Stomach smooth muscle (tissue), 2 donors: ENCODE measurements around the gene LBR.
"Not testable (repeated sequence)": the region's sequence is repeated elsewhere in the genome, so short reads cannot be mapped to it uniquely, and the experiment has no call there.

Experiments used
- H3K27ac ChIP-seq: one replicate; pipeline ENCODE4 v1.7.0; 2013; ENCODE audit warnings: mild to moderate bottlenecking, low read length, inconsistent platforms
- H3K27me3 ChIP-seq, 2 donors: one replicate each; pipeline ENCODE4 v1.7.0; 2013; ENCODE audit warnings: low read length in 2 of 2; ENCODE audit not compliant: insufficient read depth in 2 of 2, control insufficient read depth in 1 of 2
- H3K36me3 ChIP-seq, 2 donors: one replicate each; pipeline ENCODE4 v1.7.0; 2013; ENCODE audit warnings: low read length in 2 of 2; ENCODE audit not compliant: control insufficient read depth in 2 of 2, insufficient read depth in 2 of 2
- H3K4me1 ChIP-seq: one replicate; pipeline ENCODE4 v1.7.0; 2013; ENCODE audit warnings: low read length; ENCODE audit not compliant: control insufficient read depth, insufficient read depth
- H3K4me3 ChIP-seq, 2 donors: one replicate each; pipeline ENCODE4 v1.7.0; 2013; ENCODE audit warnings: low read length in 2 of 2
- H3K9ac ChIP-seq, 2 donors: one replicate each; pipeline ENCODE4 v1.7.0; 2013; ENCODE audit warnings: low read length in 2 of 2, mild to moderate bottlenecking in 1 of 2
- H3K9me3 ChIP-seq, 2 donors: one replicate each; pipeline ENCODE4 v1.7.0; 2013; ENCODE audit warnings: low read length in 2 of 2; ENCODE audit not compliant: control insufficient read depth in 2 of 2
- donor health status: healthy.
- donor health status: Pancreatic carcinoma.

LBR gene

DNA sequence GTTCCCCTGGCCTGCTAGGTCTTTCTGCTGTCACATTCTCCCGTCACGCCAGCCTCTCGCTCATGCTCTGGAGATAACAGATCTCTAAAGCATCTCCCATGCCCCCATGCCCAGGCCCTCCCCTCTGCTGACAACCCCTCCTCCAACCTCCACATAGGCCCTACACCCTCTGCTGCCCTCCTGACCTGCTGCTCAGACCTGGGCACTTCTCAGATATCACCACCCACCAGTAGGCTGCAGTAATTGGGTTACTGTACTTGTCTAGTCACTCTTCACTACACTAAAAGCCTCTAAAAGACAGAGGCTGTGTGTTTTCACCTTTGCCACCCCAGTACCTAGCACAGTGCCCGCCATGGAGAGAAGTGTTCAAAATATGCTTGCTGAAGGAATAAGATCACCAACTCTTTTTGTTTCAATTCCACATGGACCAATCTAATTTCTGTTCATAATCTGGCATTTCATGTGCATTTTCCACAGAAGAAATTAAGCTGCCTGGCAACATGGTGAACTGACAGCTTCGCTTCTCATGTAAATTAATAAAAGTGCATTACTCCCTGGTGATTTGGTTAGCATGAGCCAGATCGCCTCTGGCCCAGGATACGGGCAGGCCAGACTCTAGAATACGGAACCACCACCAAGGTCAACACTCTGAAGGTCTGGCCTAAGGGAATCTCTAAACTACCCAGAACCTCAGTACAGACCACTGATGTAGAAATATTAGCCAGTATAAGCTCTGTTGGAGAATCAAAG is 20.7 kb downstream of the LBR start:
- Histone ChIP-seq H3K9me3 (no peaks in the 10 kb centered on the region), H3K4me3 (no peak overlapping the region), H3K27ac (no peak overlapping the region), H3K27me3 (no peaks in the 10 kb centered on the region), H3K36me3 (peaks cover 45 to 61% of the 10 kb centered on the region in 2 donors), H3K9ac (no peak overlapping the region), H3K4me1 (no peaks in the 10 kb centered on the region)

DNA sequence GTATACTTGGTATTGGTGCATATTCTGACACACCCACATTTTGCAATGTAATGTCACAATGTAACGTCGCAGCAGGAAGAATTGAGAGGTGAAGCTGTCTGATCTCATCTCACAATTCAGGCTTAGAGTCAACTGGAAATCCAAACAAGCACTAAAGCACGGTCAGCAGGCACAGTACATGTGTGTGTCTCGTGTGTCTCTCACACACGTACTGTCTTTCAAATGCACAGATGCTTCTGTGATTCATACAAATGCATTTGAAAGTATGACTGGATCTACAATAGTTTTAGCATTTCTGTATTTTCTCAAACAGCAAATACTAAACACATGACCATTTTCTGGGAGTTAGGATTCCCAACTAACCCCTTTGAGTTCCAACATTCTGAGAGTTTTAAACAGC is 26.9 kb downstream of the LBR start:
- peaks cover 30 to 47% of the 10 kb centered on the region in 2 donors for H3K36me3 ChIP-seq
- no peak overlapping the region for H3K27ac ChIP-seq
- no peaks in the 10 kb centered on the region for H3K9me3 ChIP-seq
- no peaks in the 10 kb centered on the region for H3K27me3 ChIP-seq
- no peaks in the 10 kb centered on the region for H3K4me1 ChIP-seq
- H3K9ac ChIP-seq: no peak overlapping the region
- H3K4me3 ChIP-seq: no peak overlapping the region

DNA sequence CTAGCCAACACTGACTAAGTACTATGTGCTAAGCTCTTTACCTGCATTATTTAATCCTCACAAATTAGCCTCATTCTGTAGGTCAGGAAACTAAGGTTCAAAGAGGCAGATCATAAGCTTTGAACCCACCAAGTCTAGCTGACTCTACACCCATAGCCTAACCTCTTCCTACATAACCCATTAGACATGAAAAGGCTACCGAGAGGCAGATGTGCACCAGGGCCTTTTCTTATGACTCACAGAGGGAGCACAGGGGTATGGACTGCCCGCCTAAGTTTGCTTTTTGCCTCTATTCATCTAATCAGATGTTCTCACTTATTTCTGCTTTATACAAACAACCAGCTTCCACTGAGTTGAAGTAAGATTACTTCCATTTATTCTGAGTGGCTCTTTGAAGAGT is 31.5 kb downstream of the LBR start:
- Histone ChIP-seq H3K9ac (no peak overlapping the region), H3K9me3 (no peaks in the 10 kb centered on the region), H3K27ac (no peak overlapping the region), H3K4me3 (no peak overlapping the region), H3K36me3 (peaks cover 20 to 31% of the 10 kb centered on the region in 2 donors), H3K4me1 (no peaks in the 10 kb centered on the region), H3K27me3 (no peaks in the 10 kb centered on the region)

DNA sequence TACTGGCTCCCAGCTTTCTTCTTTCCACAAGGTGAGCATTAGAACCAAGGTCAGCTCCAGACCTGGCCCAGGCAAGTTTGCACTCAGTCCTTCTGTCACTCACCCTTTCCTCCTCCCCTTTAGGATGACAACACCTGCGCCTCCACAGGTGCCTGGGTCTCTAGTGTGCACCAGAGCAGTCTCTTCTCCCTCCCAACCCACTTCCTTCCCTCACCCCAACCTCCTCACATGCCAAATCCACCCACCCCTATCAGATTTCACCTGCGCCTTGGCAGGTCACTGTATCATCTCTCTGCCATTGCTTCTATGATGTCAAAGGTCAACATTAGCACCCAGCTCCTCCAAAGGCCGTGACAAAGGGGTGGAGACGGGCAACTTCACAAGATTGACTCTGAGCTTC is 38.0 kb downstream of the LBR start:
- no peak overlapping the region for H3K4me3 ChIP-seq
- no peaks in the 10 kb centered on the region for H3K4me1 ChIP-seq
- no peak overlapping the region for H3K27ac ChIP-seq
- peaks cover 6 to 10% of the 10 kb centered on the region in 2 donors for H3K36me3 ChIP-seq
- H3K9me3 ChIP-seq: no peaks in the 10 kb centered on the region
- H3K27me3 ChIP-seq: no peaks in the 10 kb centered on the region
- H3K9ac ChIP-seq: no peak overlapping the region

DNA sequence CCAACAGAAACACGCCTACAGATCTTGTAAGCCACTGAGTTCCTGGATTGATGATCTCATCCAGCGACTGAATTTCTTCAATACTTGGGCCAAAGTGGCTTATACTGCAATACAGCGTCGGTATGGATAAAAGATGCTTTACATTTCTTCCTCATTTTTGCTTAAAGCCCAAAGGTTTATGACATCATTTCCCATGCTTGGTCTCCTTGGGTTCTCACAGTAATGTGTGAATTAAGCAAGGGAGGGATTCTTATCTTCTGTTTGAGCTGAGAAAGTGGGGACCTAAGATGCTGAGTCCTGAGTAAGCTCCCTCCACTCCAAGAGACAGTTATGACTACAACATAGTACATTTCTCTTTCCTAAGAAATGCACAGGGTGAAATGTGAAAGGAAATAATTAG is 39.5 kb downstream of the LBR start:
- no peaks in the 10 kb centered on the region for H3K4me1 ChIP-seq
- no peak overlapping the region for H3K9ac ChIP-seq
- no peak overlapping the region for H3K27ac ChIP-seq
- H3K36me3 ChIP-seq: peaks cover 5 to 10% of the 10 kb centered on the region in 2 donors
- no peak overlapping the region for H3K4me3 ChIP-seq
- no peaks in the 10 kb centered on the region for H3K9me3 ChIP-seq
- no peaks in the 10 kb centered on the region for H3K27me3 ChIP-seq

DNA sequence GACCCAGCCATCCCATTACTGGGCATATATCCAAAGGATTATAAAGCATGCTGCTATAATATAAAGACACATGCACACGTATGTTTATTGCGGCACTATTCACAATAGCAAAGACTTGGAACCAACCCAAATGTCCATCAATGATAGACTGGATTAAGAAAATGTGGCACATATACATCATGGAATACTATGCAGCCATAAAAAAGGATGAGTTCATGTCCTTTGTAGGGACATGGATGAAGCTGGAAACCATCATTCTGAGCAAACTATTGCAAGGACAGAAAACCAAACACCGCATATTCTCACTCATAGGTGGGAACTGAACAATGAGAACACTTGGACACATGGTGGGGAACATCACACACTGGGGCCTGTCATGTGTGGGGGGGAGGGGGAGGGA is 41.0 kb downstream of the LBR start:
- not testable (repeated sequence) for H3K27me3 ChIP-seq, H3K9me3 ChIP-seq

GRCh38 chr1:225380691-225381090 is 47.1 kb downstream of the LBR start:
- Histone ChIP-seq H3K4me1 (no peaks in the 10 kb centered on the region), H3K36me3 (no peaks in the 10 kb centered on the region)

More for the DNA sequence above, 41.0 kb downstream of the LBR start:
- H3K27ac ChIP-seq, H3K4me1 ChIP-seq, H3K4me3 ChIP-seq, H3K36me3 ChIP-seq, H3K9ac ChIP-seq: not testable (repeated sequence)

DNA sequence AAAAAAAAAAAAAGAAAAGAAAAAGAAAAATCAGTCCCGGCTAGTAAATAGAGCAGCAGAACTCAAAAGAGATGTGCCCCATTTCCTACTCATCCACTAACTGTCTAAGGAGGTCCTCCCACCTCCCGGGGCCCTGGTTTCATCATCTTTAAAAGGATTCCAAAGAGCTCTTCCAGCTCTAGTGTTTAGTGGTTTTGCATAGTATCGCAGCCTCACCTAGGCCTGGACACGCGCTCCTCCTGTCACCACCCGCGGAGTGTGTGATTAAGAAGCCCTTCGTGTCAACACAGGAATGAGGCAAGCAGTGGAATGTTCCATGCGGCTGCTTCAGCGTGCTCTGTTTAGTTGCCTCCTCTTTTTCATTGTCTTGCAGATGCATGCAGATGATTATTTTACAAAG is 49.0 kb downstream of the LBR start:
- Histone ChIP-seq H3K27me3 (no peaks in the 10 kb centered on the region), H3K4me3 (no peak overlapping the region), H3K9me3 (no peaks in the 10 kb centered on the region), H3K36me3 (no peaks in the 10 kb centered on the region), H3K9ac (no peak overlapping the region), H3K27ac (no peak overlapping the region), H3K4me1 (no peaks in the 10 kb centered on the region)

More at GRCh38 chr1:225380691-225381090, 47.1 kb downstream of the LBR start:
- no peak overlapping the region for H3K4me3 ChIP-seq
- H3K27me3 ChIP-seq: no peaks in the 10 kb centered on the region
- H3K9ac ChIP-seq: no peak overlapping the region
- no peaks in the 10 kb centered on the region for H3K9me3 ChIP-seq
- no peak overlapping the region for H3K27ac ChIP-seq

DNA sequence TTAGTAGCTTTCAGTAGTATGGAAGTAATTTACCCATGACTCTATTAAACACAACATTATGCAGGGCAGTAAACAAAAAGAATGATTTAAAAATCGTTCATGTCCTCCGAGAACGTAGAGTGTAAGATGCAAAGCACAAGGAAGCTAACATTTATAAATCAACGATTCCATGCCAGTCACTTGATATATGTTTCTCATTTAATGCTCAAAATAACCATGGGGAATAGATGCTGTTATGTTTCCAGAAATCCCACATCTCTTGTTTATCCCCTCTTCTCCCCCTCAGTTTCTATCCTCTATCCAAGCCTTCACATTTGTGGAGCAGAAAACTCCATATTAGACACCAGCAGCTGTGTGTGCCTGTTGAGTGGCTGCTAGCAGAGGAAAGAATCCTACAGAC is 52.8 kb downstream of the LBR start:
- Histone ChIP-seq H3K9me3 (no peaks in the 10 kb centered on the region), H3K9ac (no peak overlapping the region), H3K27ac (no peak overlapping the region), H3K4me3 (no peak overlapping the region), H3K36me3 (no peaks in the 10 kb centered on the region), H3K4me1 (no peaks in the 10 kb centered on the region), H3K27me3 (no peaks in the 10 kb centered on the region)

DNA sequence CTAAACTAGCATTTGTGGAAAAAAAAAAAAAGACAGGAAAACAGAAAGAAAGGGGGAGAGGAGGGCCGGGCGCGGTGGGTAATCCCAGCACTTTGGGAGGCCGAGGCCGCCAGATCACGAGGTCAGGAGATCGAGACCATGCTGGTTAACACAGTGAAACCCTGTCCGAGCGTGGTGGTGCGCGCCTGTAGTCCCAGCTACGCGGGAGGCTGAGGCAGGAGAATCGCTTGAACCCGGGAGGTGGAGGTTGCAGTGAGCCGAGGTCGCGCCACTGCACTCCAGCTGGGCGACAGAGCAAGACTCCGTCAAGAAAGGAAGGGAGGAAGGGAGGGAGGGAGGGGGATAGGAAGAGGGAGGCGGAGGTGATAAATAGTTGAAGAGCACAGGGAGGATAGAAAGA is 54.7 kb downstream of the LBR start:
- H3K9me3 ChIP-seq: no peaks in the 10 kb centered on the region
- H3K27me3 ChIP-seq: no peaks in the 10 kb centered on the region
- H3K9ac ChIP-seq: no peak overlapping the region
- no peak overlapping the region for H3K27ac ChIP-seq
- no peaks in the 10 kb centered on the region for H3K36me3 ChIP-seq
- no peak overlapping the region for H3K4me3 ChIP-seq
- no peaks in the 10 kb centered on the region for H3K4me1 ChIP-seq

DNA sequence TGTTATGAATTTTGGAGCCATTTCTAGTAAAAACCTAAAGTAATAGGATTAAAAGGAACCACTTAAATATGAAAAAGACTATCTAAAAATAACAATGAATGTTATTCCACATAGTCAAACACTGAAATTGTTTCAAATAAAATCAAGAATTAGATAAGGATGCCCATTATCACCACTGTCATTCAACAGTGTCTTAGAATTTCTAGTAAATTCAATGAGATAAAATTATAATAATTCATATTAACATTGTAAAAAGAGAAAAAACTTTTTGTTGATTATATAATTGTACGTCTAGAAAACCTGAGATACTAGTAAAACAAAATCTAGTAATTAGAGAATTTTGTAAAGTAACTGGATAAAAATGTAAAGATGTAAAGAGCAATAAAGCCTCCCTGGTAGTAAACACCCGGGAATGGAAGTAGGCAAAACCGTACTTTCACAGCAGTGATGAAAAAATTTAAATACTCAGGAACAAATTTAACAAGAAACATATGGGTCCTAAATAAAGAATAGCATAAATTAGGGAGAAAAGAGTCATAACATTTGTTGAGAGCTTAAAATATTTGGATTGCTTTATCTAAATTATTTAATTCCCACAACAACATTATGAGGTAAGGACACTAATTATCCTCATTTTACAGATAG is 56.4 kb downstream of the LBR start:
- H3K9ac ChIP-seq: no peak overlapping the region
- no peaks in the 10 kb centered on the region for H3K4me1 ChIP-seq
- no peak overlapping the region for H3K27ac ChIP-seq
- H3K4me3 ChIP-seq: no peak overlapping the region
- H3K27me3 ChIP-seq: no peaks in the 10 kb centered on the region
- no peaks in the 10 kb centered on the region for H3K9me3 ChIP-seq
- H3K36me3 ChIP-seq: no peaks in the 10 kb centered on the region
